Stimulated activated naive CD8-positive, alpha-beta T cell treated with anti-CD3 and anti-CD28 coated beads, Interleukin-15, Interleukin-2, amounts not matched to agents 100 ng/mL and 50 ng/mL, for 24 hours (primary cell): ENCODE data around the gene SMAD5.

Experiments used
- H3K27ac Mint-ChIP-seq: one replicate; pipeline ENCODE4 v1.8.0; 2021; ENCODE audit warnings: mild to moderate bottlenecking, mixed read lengths
- H3K27me3 Mint-ChIP-seq: one replicate; pipeline ENCODE4 v1.8.0; 2021; ENCODE audit warnings: mixed read lengths
- H3K36me3 Mint-ChIP-seq: one replicate; pipeline ENCODE4 v1.8.0; 2021; ENCODE audit warnings: low read depth, mixed read lengths
- H3K4me1 Mint-ChIP-seq: one replicate; pipeline ENCODE4 v1.8.0; 2021; ENCODE audit warnings: low read depth, mixed read lengths
- H3K4me3 Mint-ChIP-seq: one replicate; pipeline ENCODE4 v1.8.0; 2021; ENCODE audit warnings: mild to moderate bottlenecking, mixed read lengths
- H3K9me3 Mint-ChIP-seq: one replicate; pipeline ENCODE4 v1.8.0; 2021; ENCODE audit warnings: mixed read lengths

Gene SMAD5

GRCh38 chr5:136157514-136157913 is 24.9 kb downstream of the SMAD5 start:
- no peaks in the 10 kb centered on the region for H3K4me1 Mint-ChIP-seq
- peaks cover 18% of the 10 kb centered on the region for H3K36me3 Mint-ChIP-seq
- H3K9me3 Mint-ChIP-seq: no peaks in the 10 kb centered on the region

GRCh38 chr5:136159457-136159856 is 26.8 kb downstream of the SMAD5 start:
- no peak overlapping the region for H3K4me3 Mint-ChIP-seq
- no peaks in the 10 kb centered on the region for H3K9me3 Mint-ChIP-seq
- no peak overlapping the region for H3K27ac Mint-ChIP-seq
- no peaks in the 10 kb centered on the region for H3K4me1 Mint-ChIP-seq
- H3K36me3 Mint-ChIP-seq: peaks cover 14% of the 10 kb centered on the region
- no peaks in the 10 kb centered on the region for H3K27me3 Mint-ChIP-seq

More at GRCh38 chr5:136157514-136157913, 24.9 kb downstream of the SMAD5 start:
- Mint-ChIP-seq H3K27me3 (no peaks in the 10 kb centered on the region), H3K27ac (no peak overlapping the region), H3K4me3 (no peak overlapping the region)

- H3K4me3 Mint-ChIP-seq: no peak overlapping the region
- peaks cover 10% of the 10 kb centered on the region for H3K36me3 Mint-ChIP-seq
- no peaks in the 10 kb centered on the region for H3K27me3 Mint-ChIP-seq
- no peaks in the 10 kb centered on the region for H3K4me1 Mint-ChIP-seq
- no peaks in the 10 kb centered on the region for H3K9me3 Mint-ChIP-seq
- no peak overlapping the region for H3K27ac Mint-ChIP-seq
Observed at GRCh38 chr5:136162008-136162407, 29.4 kb downstream of the SMAD5 start.

GRCh38 chr5:136164226-136164625 is 31.6 kb downstream of the SMAD5 start:
- Mint-ChIP-seq H3K9me3 (no peaks in the 10 kb centered on the region), H3K4me3 (no peak overlapping the region), H3K36me3 (peaks cover 22% of the 10 kb centered on the region), H3K27me3 (no peaks in the 10 kb centered on the region), H3K4me1 (no peaks in the 10 kb centered on the region), H3K27ac (no peak overlapping the region)

- Mint-ChIP-seq H3K27ac (no peak overlapping the region), H3K36me3 (peaks cover 18% of the 10 kb centered on the region), H3K27me3 (no peaks in the 10 kb centered on the region), H3K4me1 (no peaks in the 10 kb centered on the region), H3K9me3 (no peaks in the 10 kb centered on the region), H3K4me3 (no peak overlapping the region)
Observed at GRCh38 chr5:136166909-136167308, 34.3 kb downstream of the SMAD5 start.

GRCh38 chr5:136169218-136169617 is 36.6 kb downstream of the SMAD5 start:
- Mint-ChIP-seq H3K36me3 (peaks cover 34% of the 10 kb centered on the region), H3K9me3 (no peaks in the 10 kb centered on the region), H3K4me3 (no peak overlapping the region), H3K27ac (no peak overlapping the region), H3K4me1 (no peaks in the 10 kb centered on the region), H3K27me3 (no peaks in the 10 kb centered on the region)

- Mint-ChIP-seq H3K27ac (no peak overlapping the region), H3K4me1 (no peaks in the 10 kb centered on the region), H3K27me3 (no peaks in the 10 kb centered on the region), H3K4me3 (no peak overlapping the region), H3K9me3 (no peaks in the 10 kb centered on the region), H3K36me3 (peaks cover 32% of the 10 kb centered on the region)
Observed at GRCh38 chr5:136174021-136174659, 41.5 kb downstream of the SMAD5 start.

GRCh38 chr5:136182618-136183017 is 50.0 kb downstream of the SMAD5 start:
- Mint-ChIP-seq H3K27me3 (no peaks in the 10 kb centered on the region), H3K36me3 (peaks cover 24% of the 10 kb centered on the region), H3K27ac (no peak overlapping the region), H3K9me3 (no peaks in the 10 kb centered on the region), H3K4me3 (no peak overlapping the region), H3K4me1 (no peaks in the 10 kb centered on the region)

GRCh38 chr5:136185974-136186665 is 53.5 kb downstream of the SMAD5 start:
- H3K4me3 Mint-ChIP-seq: no peak overlapping the region
- no peaks in the 10 kb centered on the region for H3K4me1 Mint-ChIP-seq
- peaks cover 18% of the 10 kb centered on the region for H3K36me3 Mint-ChIP-seq
- H3K9me3 Mint-ChIP-seq: no peaks in the 10 kb centered on the region
- H3K27ac Mint-ChIP-seq: no peak overlapping the region
- H3K27me3 Mint-ChIP-seq: peaks cover 9% of the 10 kb centered on the region

- Mint-ChIP-seq H3K27ac (no peak overlapping the region), H3K4me3 (no peak overlapping the region), H3K4me1 (no peaks in the 10 kb centered on the region), H3K27me3 (peaks cover 16% of the 10 kb centered on the region), H3K9me3 (no peaks in the 10 kb centered on the region), H3K36me3 (peaks cover 18% of the 10 kb centered on the region)
Observed at GRCh38 chr5:136186796-136187195, 54.2 kb downstream of the SMAD5 start.

GRCh38 chr5:136188859-136189258 is 56.2 kb downstream of the SMAD5 start:
- Mint-ChIP-seq H3K4me3 (no peak overlapping the region), H3K9me3 (no peaks in the 10 kb centered on the region), H3K27me3 (peaks cover 29% of the 10 kb centered on the region), H3K4me1 (no peaks in the 10 kb centered on the region), H3K36me3 (peaks cover 18% of the 10 kb centered on the region), H3K27ac (no peak overlapping the region)

- no peak overlapping the region for H3K4me3 Mint-ChIP-seq
- no peaks in the 10 kb centered on the region for H3K4me1 Mint-ChIP-seq
- H3K36me3 Mint-ChIP-seq: peaks cover 18% of the 10 kb centered on the region
- H3K27me3 Mint-ChIP-seq: peaks cover 43% of the 10 kb centered on the region
- no peaks in the 10 kb centered on the region for H3K9me3 Mint-ChIP-seq
- no peak overlapping the region for H3K27ac Mint-ChIP-seq
Observed at GRCh38 chr5:136190091-136190720, 57.6 kb downstream of the SMAD5 start.

GRCh38 chr5:136190904-136191303 is 58.3 kb downstream of the SMAD5 start:
- peaks cover 18% of the 10 kb centered on the region for H3K36me3 Mint-ChIP-seq
- no peak overlapping the region for H3K4me3 Mint-ChIP-seq
- H3K27me3 Mint-ChIP-seq: peaks cover 48% of the 10 kb centered on the region
- H3K4me1 Mint-ChIP-seq: no peaks in the 10 kb centered on the region
- H3K9me3 Mint-ChIP-seq: no peaks in the 10 kb centered on the region
- no peak overlapping the region for H3K27ac Mint-ChIP-seq

- Mint-ChIP-seq H3K27ac (no peak overlapping the region), H3K9me3 (no peaks in the 10 kb centered on the region), H3K4me1 (no peaks in the 10 kb centered on the region), H3K27me3 (peaks cover 52% of the 10 kb centered on the region), H3K36me3 (peaks cover 18% of the 10 kb centered on the region), H3K4me3 (no peak overlapping the region)
Observed at GRCh38 chr5:136191304-136192014, 58.8 kb downstream of the SMAD5 start.

GRCh38 chr5:136192015-136192525 is 59.4 kb downstream of the SMAD5 start:
- Mint-ChIP-seq H3K27me3 (peaks cover 52% of the 10 kb centered on the region), H3K36me3 (peaks cover 12% of the 10 kb centered on the region), H3K27ac (no peak overlapping the region), H3K4me3 (no peak overlapping the region), H3K4me1 (no peaks in the 10 kb centered on the region), H3K9me3 (no peaks in the 10 kb centered on the region)
